Liver (tissue), 9 donors: ENCODE data around the gene NT5DC2. TPM values are rescaled to one million over a fixed set of nuclear protein-coding genes. Genes with fewer than 3 reads are reported as not detected.

ENCODE experiments used
- DNase-seq: peaks from one replicate; pipeline ENCODE4 v3.0.0-alpha.2; 2017; ENCODE audit warnings: low spot score
- H3K27ac ChIP-seq, 2 donors: one replicate each; pipeline ENCODE4 v1.7.0; 2013; ENCODE audit warnings: inconsistent platforms in 2 of 2, low read length in 2 of 2, control low read depth in 1 of 2, low read depth in 1 of 2, mild to moderate bottlenecking in 1 of 2
- H3K27me3 ChIP-seq, 4 donors: one replicate each; pipeline versions ENCODE4 v1.6.1 to v1.7.0; 2013; ENCODE audit warnings: low read length in 3 of 4, inconsistent platforms in 1 of 4, mild to moderate bottlenecking in 1 of 4, moderate library complexity in 1 of 4; ENCODE audit not compliant: control insufficient read depth in 4 of 4, insufficient read depth in 4 of 4
- H3K36me3 ChIP-seq, 4 donors: one replicate each; pipeline versions ENCODE4 v1.6.1 to v1.7.0; 2013; ENCODE audit warnings: low read length in 3 of 4, mild to moderate bottlenecking in 3 of 4, low read depth in 1 of 4, moderate library complexity in 1 of 4; ENCODE audit not compliant: control insufficient read depth in 4 of 4, insufficient read depth in 3 of 4
- H3K4me1 ChIP-seq, 4 donors: one replicate each; pipeline versions ENCODE4 v1.6.1 to v1.7.0; 2013; ENCODE audit warnings: low read length in 3 of 4, mild to moderate bottlenecking in 3 of 4, moderate library complexity in 1 of 4; ENCODE audit not compliant: control insufficient read depth in 4 of 4, insufficient read depth in 4 of 4
- H3K4me3 ChIP-seq, 3 donors: one replicate each; pipeline versions ENCODE4 v1.6.1 to v1.7.0; 2013; ENCODE audit warnings: low read length in 3 of 3, control low read depth in 1 of 3, low read depth in 1 of 3, mild to moderate bottlenecking in 1 of 3
- H3K9ac ChIP-seq, 2 donors: one replicate each; pipeline ENCODE4 v1.7.0; 2013; ENCODE audit warnings: low read length in 2 of 2, mild to moderate bottlenecking in 2 of 2, moderate library complexity in 2 of 2, control low read depth in 1 of 2, low read depth in 1 of 2
- H3K9me3 ChIP-seq, 4 donors: one replicate each; pipeline versions ENCODE4 v1.6.1 to v1.7.0; 2013; ENCODE audit warnings: low read length in 3 of 4; ENCODE audit not compliant: control insufficient read depth in 4 of 4
- ATF3 ChIP-seq: IDR thresholded peaks from 2 replicates; pipeline ENCODE4 v1.6.1; 2016; ENCODE audit warnings: antibody characterized with exemption
- EGR1 ChIP-seq, 2 donors: IDR thresholded peaks; 2 replicates each; pipeline ENCODE4 v1.6.1; 2016 to 2018; ENCODE audit warnings: antibody characterized with exemption in 2 of 2, low read depth in 2 of 2
- FOXA1 ChIP-seq: IDR thresholded peaks from 2 replicates; pipeline ENCODE4 v1.6.1; 2016; ENCODE audit warnings: antibody characterized with exemption
- FOXA2 ChIP-seq: IDR thresholded peaks from 2 replicates; pipeline ENCODE4 v1.6.1; 2016; ENCODE audit warnings: antibody characterized with exemption
- GABPA ChIP-seq, 2 donors: IDR thresholded peaks in 1 of 2; conservative IDR thresholded peaks in 1 of 2; 2 replicates each; pipeline ENCODE4 v1.6.1; 2016; ENCODE audit warnings: antibody characterized with exemption in 2 of 2, mild to moderate bottlenecking in 1 of 2, moderate library complexity in 1 of 2
- HNF4A ChIP-seq, 2 donors: conservative IDR thresholded peaks; 2 replicates each; pipeline ENCODE4 v1.6.1; 2016; ENCODE audit warnings: antibody characterized with exemption in 2 of 2, mild to moderate bottlenecking in 2 of 2
- HNF4G ChIP-seq: IDR thresholded peaks from 2 replicates; pipeline ENCODE4 v1.6.1; 2016; ENCODE audit warnings: antibody characterized with exemption
- JUND ChIP-seq, 2 donors: IDR thresholded peaks; 2 replicates each; pipeline ENCODE4 v1.6.1; 2016; ENCODE audit warnings: antibody characterized with exemption in 2 of 2
- MAX ChIP-seq: IDR thresholded peaks from 2 replicates; pipeline ENCODE4 v1.6.1; 2016; ENCODE audit warnings: antibody characterized with exemption
- NR2F2 ChIP-seq: IDR thresholded peaks from 2 replicates; pipeline ENCODE4 v1.6.1; 2016; ENCODE audit warnings: antibody characterized with exemption
- RAD21 ChIP-seq, 2 donors: IDR thresholded peaks; 2 replicates each; pipeline ENCODE4 v1.6.1; 2016; ENCODE audit warnings: antibody characterized with exemption in 2 of 2, mild to moderate bottlenecking in 2 of 2
- RXRA ChIP-seq, 2 donors: IDR thresholded peaks; 2 replicates each; pipeline ENCODE4 v1.6.1; 2017 to 2018; ENCODE audit warnings: antibody characterized with exemption in 2 of 2, mild to moderate bottlenecking in 1 of 2
- SP1 ChIP-seq: IDR thresholded peaks from 2 replicates; pipeline ENCODE4 v1.6.1; 2018; ENCODE audit warnings: antibody characterized with exemption, mild to moderate bottlenecking
- TAF1 ChIP-seq: conservative IDR thresholded peaks from 2 replicates; pipeline ENCODE4 v1.6.1; 2016; ENCODE audit warnings: antibody characterized with exemption, mild to moderate bottlenecking
- YY1 ChIP-seq: IDR thresholded peaks from 2 replicates; pipeline ENCODE4 v1.6.1; 2016; ENCODE audit warnings: antibody characterized with exemption, mild to moderate bottlenecking
- ZBTB33 ChIP-seq: IDR thresholded peaks from 2 replicates; pipeline ENCODE4 v1.6.1; 2016; ENCODE audit warnings: antibody characterized with exemption
- WGBS: extraction: QIAGEN DNeasy Blood & Tissue Kit; methylation state at CpG from one replicate; pipeline ENCODE4 v1.1.7; 2013; 5-methylcytosine and 5-hydroxymethylcytosine counted together
- polyA plus RNA-seq, 2 donors: library from polyadenylated mRNA; stranded (reverse) in 1 of 2; unstranded in 1 of 2; fragments of 200-250 nt in 1 of 2; fragments of >200 nt in 1 of 2; fragmentation: Nextera tagmentation in 1 of 2; extraction: Ambion mirVana in 1 of 2; gene quantifications; one replicate each; pipeline versions ENCODE4 v1.2.1 to v1.2.3, GENCODE V29; 2013 to 2015
- total RNA-seq, 2 donors: library from RNA; depleted of rRNA; stranded (reverse); fragments of >200 nt; gene quantifications; one replicate each; pipeline ENCODE4 v1.2.3, GENCODE V29; 2014
- TF ChIP-seq, protein P1 (sequence below): fragments of 150-350 bp; IDR thresholded peaks from 2 replicates; pipeline ENCODE4 v1.5.1; 2017; ENCODE audit warnings: improper control_type of control experiment, low read depth, low read length; ENCODE audit not compliant: missing input control
- TF ChIP-seq, protein P2 (sequence below): IDR thresholded peaks from 2 replicates; pipeline ENCODE4 v1.6.1; 2016; ENCODE audit warnings: antibody characterized with exemption, mild to moderate bottlenecking
- donor health status: healthy.
- donor health status: healthy.
- donor health status: healthy.
- donor health status: healthy.
- donor health status: healthy.

NT5DC2 gene
- total and polyA plus RNA-seq, 4 donors = 2.8 to 20.9 (median 3.1) TPM

GRCh38 chr3:52536112-52536368 lies 2.4 kb upstream of the NT5DC2 start:
- no peak overlapping the region for H3K9ac ChIP-seq
- H3K9me3 ChIP-seq = no peaks in the 10 kb centered on the region
- peak overlapping the region in 2 of 3 donors; percentile 15 to 56 for H3K4me3 ChIP-seq
- TF ChIP-seq NR2F2 (peak; percentile 3), YY1 (peak; percentile 74), MAX (no peak), ATF3 (no peak)
- peaks cover 2 to 3% (median 3%) of the 10 kb centered on the region in 4 donors for H3K36me3 ChIP-seq
- no peak for DNase-seq
- no peak overlapping the region for H3K27ac ChIP-seq
- 7% methylated on average over 9 of the region's 9 CpGs for WGBS
- H3K4me1 ChIP-seq = peaks cover 9 to 37% (median 25%) of the 10 kb centered on the region in 4 donors
- H3K27me3 ChIP-seq = no peaks in the 10 kb centered on the region

- WGBS = 93% methylated on average over 19 of the region's 19 CpGs
- H3K9me3 ChIP-seq = no peaks in the 10 kb centered on the region
- peaks cover 9 to 37% (median 25%) of the 10 kb centered on the region in 4 donors for H3K4me1 ChIP-seq
- no peaks in the 10 kb centered on the region for H3K36me3 ChIP-seq
- H3K27me3 ChIP-seq = no peaks in the 10 kb centered on the region
- TF ChIP-seq ZBTB33 (no peak), SP1 (no peak), MAX (no peak), ATF3 (no peak), GABPA (IDR thresholded peaks at IDR 0.05 in 1 of 2, conservative IDR thresholded peaks at IDR 0.05 in 1 of 2) (no peak), JUND (IDR thresholded peaks at IDR 0.05) (no peak), FOXA2 (no peak), HNF4A (conservative IDR thresholded peaks at IDR 0.05) (no peak), YY1 (no peak), TAF1 (no peak), NR2F2 (no peak), EGR1 (IDR thresholded peaks at IDR 0.05; ENCODE audit: low read depth in 2 of 2) (no peak), RXRA (IDR thresholded peaks at IDR 0.05) (no peak), RAD21 (IDR thresholded peaks at IDR 0.05) (no peak), FOXA1 (no peak), HNF4G (no peak)
- TF ChIP-seq, protein P1, sequence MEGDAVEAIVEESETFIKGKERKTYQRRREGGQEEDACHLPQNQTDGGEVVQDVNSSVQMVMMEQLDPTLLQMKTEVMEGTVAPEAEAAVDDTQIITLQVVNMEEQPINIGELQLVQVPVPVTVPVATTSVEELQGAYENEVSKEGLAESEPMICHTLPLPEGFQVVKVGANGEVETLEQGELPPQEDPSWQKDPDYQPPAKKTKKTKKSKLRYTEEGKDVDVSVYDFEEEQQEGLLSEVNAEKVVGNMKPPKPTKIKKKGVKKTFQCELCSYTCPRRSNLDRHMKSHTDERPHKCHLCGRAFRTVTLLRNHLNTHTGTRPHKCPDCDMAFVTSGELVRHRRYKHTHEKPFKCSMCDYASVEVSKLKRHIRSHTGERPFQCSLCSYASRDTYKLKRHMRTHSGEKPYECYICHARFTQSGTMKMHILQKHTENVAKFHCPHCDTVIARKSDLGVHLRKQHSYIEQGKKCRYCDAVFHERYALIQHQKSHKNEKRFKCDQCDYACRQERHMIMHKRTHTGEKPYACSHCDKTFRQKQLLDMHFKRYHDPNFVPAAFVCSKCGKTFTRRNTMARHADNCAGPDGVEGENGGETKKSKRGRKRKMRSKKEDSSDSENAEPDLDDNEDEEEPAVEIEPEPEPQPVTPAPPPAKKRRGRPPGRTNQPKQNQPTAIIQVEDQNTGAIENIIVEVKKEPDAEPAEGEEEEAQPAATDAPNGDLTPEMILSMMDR = no peak
- TF ChIP-seq, protein P2, sequence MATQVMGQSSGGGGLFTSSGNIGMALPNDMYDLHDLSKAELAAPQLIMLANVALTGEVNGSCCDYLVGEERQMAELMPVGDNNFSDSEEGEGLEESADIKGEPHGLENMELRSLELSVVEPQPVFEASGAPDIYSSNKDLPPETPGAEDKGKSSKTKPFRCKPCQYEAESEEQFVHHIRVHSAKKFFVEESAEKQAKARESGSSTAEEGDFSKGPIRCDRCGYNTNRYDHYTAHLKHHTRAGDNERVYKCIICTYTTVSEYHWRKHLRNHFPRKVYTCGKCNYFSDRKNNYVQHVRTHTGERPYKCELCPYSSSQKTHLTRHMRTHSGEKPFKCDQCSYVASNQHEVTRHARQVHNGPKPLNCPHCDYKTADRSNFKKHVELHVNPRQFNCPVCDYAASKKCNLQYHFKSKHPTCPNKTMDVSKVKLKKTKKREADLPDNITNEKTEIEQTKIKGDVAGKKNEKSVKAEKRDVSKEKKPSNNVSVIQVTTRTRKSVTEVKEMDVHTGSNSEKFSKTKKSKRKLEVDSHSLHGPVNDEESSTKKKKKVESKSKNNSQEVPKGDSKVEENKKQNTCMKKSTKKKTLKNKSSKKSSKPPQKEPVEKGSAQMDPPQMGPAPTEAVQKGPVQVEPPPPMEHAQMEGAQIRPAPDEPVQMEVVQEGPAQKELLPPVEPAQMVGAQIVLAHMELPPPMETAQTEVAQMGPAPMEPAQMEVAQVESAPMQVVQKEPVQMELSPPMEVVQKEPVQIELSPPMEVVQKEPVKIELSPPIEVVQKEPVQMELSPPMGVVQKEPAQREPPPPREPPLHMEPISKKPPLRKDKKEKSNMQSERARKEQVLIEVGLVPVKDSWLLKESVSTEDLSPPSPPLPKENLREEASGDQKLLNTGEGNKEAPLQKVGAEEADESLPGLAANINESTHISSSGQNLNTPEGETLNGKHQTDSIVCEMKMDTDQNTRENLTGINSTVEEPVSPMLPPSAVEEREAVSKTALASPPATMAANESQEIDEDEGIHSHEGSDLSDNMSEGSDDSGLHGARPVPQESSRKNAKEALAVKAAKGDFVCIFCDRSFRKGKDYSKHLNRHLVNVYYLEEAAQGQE = no peak
- no peak overlapping the region for H3K27ac ChIP-seq
- DNase-seq = peak; percentile 30
- H3K4me3 ChIP-seq = peak overlapping the region in 2 of 3 donors; percentile 15 to 56
- no peak overlapping the region for H3K9ac ChIP-seq
Observed at GRCh38 chr3:52535411-52536111, 1.9 kb upstream of the NT5DC2 start.
